ENCODE measurements around the gene FAM13B.

DNA sequence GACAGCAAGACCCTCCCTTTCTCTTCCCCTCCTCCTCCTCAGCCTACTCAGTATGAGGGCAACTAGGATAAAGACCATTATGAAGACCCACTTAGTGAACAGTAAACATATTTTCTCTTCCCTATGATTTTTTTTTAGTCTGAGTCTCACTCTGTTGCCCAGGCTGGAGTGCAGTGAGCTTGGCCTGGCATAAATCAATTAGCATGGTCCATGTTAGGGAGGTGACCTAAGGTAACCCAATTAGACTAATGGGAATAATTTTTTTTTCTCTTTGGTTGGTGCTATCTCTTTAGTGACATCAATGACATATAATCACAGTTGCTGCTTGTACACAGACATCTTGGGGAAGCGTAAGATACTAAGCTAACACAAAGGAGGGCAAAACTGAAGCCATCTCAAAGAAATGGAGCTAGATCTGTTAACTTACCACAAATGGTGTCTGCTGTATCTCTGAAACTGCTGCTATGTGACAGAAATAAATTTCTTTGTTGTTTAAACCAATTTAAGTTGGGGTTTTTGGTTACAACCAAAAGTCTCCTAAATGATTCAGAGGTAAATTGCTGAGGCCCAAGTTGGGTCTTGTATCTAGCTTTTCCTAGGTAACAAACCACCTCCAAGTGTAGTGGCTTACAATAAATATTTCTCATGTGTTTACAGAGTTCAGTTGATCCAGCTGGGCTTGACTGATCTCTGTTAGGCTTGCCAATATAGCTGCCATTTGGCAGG, 130.3 kb downstream of the FAM13B start:
- TF ChIP-seq, protein P1, sequence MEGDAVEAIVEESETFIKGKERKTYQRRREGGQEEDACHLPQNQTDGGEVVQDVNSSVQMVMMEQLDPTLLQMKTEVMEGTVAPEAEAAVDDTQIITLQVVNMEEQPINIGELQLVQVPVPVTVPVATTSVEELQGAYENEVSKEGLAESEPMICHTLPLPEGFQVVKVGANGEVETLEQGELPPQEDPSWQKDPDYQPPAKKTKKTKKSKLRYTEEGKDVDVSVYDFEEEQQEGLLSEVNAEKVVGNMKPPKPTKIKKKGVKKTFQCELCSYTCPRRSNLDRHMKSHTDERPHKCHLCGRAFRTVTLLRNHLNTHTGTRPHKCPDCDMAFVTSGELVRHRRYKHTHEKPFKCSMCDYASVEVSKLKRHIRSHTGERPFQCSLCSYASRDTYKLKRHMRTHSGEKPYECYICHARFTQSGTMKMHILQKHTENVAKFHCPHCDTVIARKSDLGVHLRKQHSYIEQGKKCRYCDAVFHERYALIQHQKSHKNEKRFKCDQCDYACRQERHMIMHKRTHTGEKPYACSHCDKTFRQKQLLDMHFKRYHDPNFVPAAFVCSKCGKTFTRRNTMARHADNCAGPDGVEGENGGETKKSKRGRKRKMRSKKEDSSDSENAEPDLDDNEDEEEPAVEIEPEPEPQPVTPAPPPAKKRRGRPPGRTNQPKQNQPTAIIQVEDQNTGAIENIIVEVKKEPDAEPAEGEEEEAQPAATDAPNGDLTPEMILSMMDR (IDR thresholded peaks at IDR 0.05; ENCODE audit: insufficient read depth, low read length, poor library complexity, severe bottlenecking) = no peak
- no peak for TF ChIP-seq EZH2phosphoT487 (conservative IDR thresholded peaks at IDR 0.05; ENCODE audit: low read length)

All from SU-DHL-6 (cell line).